ENCODE measurements around the gene PCED1B. TPM values are rescaled to one million over a fixed set of nuclear protein-coding genes. Genes with fewer than 3 reads are reported as not detected.

PCED1B gene
- total RNA-seq, 6 donors from 2014 or later = 4.6 to 53.4 (median 11.7) TPM

- H3K9me3 ChIP-seq = no peaks in the 10 kb centered on the region
- H3K4me1 ChIP-seq = no peaks in the 10 kb centered on the region
- no peaks in the 10 kb centered on the region for H3K36me3 ChIP-seq
- no peak for ATAC-seq (ENCODE audit: low FRiP score in 2 of 2)
- no peaks in the 10 kb centered on the region for H3K27me3 ChIP-seq
- TF ChIP-seq POLR2A (IDR thresholded peaks at IDR 0.05) = no peak
- TF ChIP-seq POLR2AphosphoS5 (IDR thresholded peaks at IDR 0.05) = no peak
- TF ChIP-seq EP300 (IDR thresholded peaks at IDR 0.05) = no peak
- no peak for TF ChIP-seq CTCF (IDR thresholded peaks at IDR 0.05)
- DNase-seq = no peak
- no peak overlapping the region for H3K27ac ChIP-seq
- WGBS, 2 donors = 84 to 93% methylated on average over 6 of the region's 6 CpGs
- no peak overlapping the region for H3K4me3 ChIP-seq
Measured at GRCh38 chr12:47068539-47068938, 10.9 kb upstream of the PCED1B start.

- 84 to 94% methylated on average over 1 of the region's 1 CpG for WGBS, 2 donors
- no peaks in the 10 kb centered on the region for H3K36me3 ChIP-seq
- no peaks in the 10 kb centered on the region for H3K27me3 ChIP-seq
- no peak overlapping the region for H3K4me3 ChIP-seq
- DNase-seq = no peak
- no peaks in the 10 kb centered on the region for H3K4me1 ChIP-seq
- TF ChIP-seq POLR2AphosphoS5 (IDR thresholded peaks at IDR 0.05) = no peak
- no peak for TF ChIP-seq POLR2A (IDR thresholded peaks at IDR 0.05)
- TF ChIP-seq EP300 (IDR thresholded peaks at IDR 0.05) = no peak
- no peak for TF ChIP-seq CTCF (IDR thresholded peaks at IDR 0.05)
- no peak overlapping the region for H3K27ac ChIP-seq
- no peaks in the 10 kb centered on the region for H3K9me3 ChIP-seq
- no peak for ATAC-seq (ENCODE audit: low FRiP score in 2 of 2)
Measured at GRCh38 chr12:47070310-47070709, 9.1 kb upstream of the PCED1B start.

GRCh38 chr12:47071241-47071852 lies 8.1 kb upstream of the PCED1B start:
- WGBS, 2 donors = 58 to 61% methylated on average over 5 of the region's 5 CpGs
- ATAC-seq (ENCODE audit: low FRiP score in 2 of 2) (no peak), DNase-seq (no peak)
- Histone ChIP-seq H3K27ac (no peak overlapping the region), H3K36me3 (no peaks in the 10 kb centered on the region), H3K27me3 (no peaks in the 10 kb centered on the region), H3K4me3 (no peak overlapping the region), H3K4me1 (no peaks in the 10 kb centered on the region), H3K9me3 (no peaks in the 10 kb centered on the region)
- TF ChIP-seq EP300 (IDR thresholded peaks at IDR 0.05) = no peak
- peak in 3 of 6 experiments; percentile 19 to 43 (median 24) for TF ChIP-seq CTCF (IDR thresholded peaks at IDR 0.05)

GRCh38 chr12:47073951-47074350 lies 5.5 kb upstream of the PCED1B start:
- 71 to 76% methylated on average over 3 of the region's 3 CpGs for WGBS, 2 donors
- DNase-seq = no peak
- Histone ChIP-seq H3K9me3 (no peaks in the 10 kb centered on the region), H3K27me3 (no peaks in the 10 kb centered on the region), H3K27ac (no peak overlapping the region), H3K4me3 (no peak overlapping the region), H3K4me1 (peaks cover 6 to 18% (median 15%) of the 10 kb centered on the region in 4 donors), H3K36me3 (no peaks in the 10 kb centered on the region)
- no peak for TF ChIP-seq POLR2AphosphoS5 (IDR thresholded peaks at IDR 0.05)
- no peak for TF ChIP-seq CTCF (IDR thresholded peaks at IDR 0.05)
- no peak for TF ChIP-seq EP300 (IDR thresholded peaks at IDR 0.05)
- TF ChIP-seq POLR2A (IDR thresholded peaks at IDR 0.05) = no peak
- ATAC-seq (ENCODE audit: low FRiP score in 2 of 2) = no peak

GRCh38 chr12:47074757-47075156 lies 4.7 kb upstream of the PCED1B start:
- H3K27me3 ChIP-seq = no peaks in the 10 kb centered on the region
- DNase-seq = no peak
- peaks cover 6 to 18% (median 15%) of the 10 kb centered on the region in 4 donors for H3K4me1 ChIP-seq

More at GRCh38 chr12:47074757-47075156, 4.7 kb upstream of the PCED1B start:
- Histone ChIP-seq H3K36me3 (no peaks in the 10 kb centered on the region), H3K4me3 (no peak overlapping the region), H3K27ac (no peak overlapping the region), H3K9me3 (no peaks in the 10 kb centered on the region)
- ATAC-seq (ENCODE audit: low FRiP score in 2 of 2) = no peak
- TF ChIP-seq CTCF (IDR thresholded peaks at IDR 0.05) (no peak), EP300 (IDR thresholded peaks at IDR 0.05) (no peak), POLR2A (IDR thresholded peaks at IDR 0.05) (no peak), POLR2AphosphoS5 (IDR thresholded peaks at IDR 0.05) (no peak)
- 89 to 100% methylated on average over 2 of the region's 2 CpGs for WGBS, 2 donors

All from upper lobe of left lung (tissue), 6 donors.